NCI-H2227 (cell line): ENCODE data around the gene ANGPTL4.

Experiments used
- DNase-seq: peaks from one replicate; lab custom pipeline; 2025; ENCODE audit not compliant: unreplicated experiment; lab: John Stamatoyannopoulos, UW

Gene ANGPTL4

GRCh38 chr19:8412783-8413628 lies 49.1 kb downstream of the ANGPTL4 start, which contains the start of gene MARCHF2:
TSS of gene MARCHF2 (plus strand) at chr19:8413305. CDS start at chr19:8421841, 8,536 bp downstream.
- DNase-seq, result peak; percentile 96

- no peak for DNase-seq
Observed at GRCh38 chr19:8413629-8413995, 49.7 kb downstream of the ANGPTL4 start.

- DNase-seq, result peak; percentile 10
Observed at GRCh38 chr19:8416796-8417195, 52.8 kb downstream of the ANGPTL4 start.

- no peak for DNase-seq
Observed at GRCh38 chr19:8421484-8422461, 57.8 kb downstream of the ANGPTL4 start.

- no peak for DNase-seq
Observed at GRCh38 chr19:8423817-8424223, 59.9 kb downstream of the ANGPTL4 start.
